Ectodermal cell (in vitro differentiated cells): Measurements from ENCODE around the gene HSPA14.
A peak's percentile ranks its signal among the peaks of the same experiment; 100 is the strongest.

Experiments used
- H3K27ac ChIP-seq: 2 replicates; pipeline ENCODE4 v1.7.0; 2013; ENCODE audit warnings: mild to moderate bottlenecking, low read depth, low read length; ENCODE audit not compliant: insufficient read depth, poor library complexity, severe bottlenecking
- H3K27me3 ChIP-seq: 2 replicates; pipeline ENCODE4 v1.7.0; 2013; ENCODE audit warnings: mild to moderate bottlenecking, low read length; ENCODE audit not compliant: insufficient read depth, control insufficient read depth, poor library complexity, severe bottlenecking
- H3K36me3 ChIP-seq: one replicate; pipeline ENCODE4 v1.7.0; 2013; ENCODE audit warnings: low read length; ENCODE audit not compliant: control insufficient read depth, insufficient read depth
- H3K4me1 ChIP-seq: one replicate; pipeline ENCODE4 v1.7.0; 2013; ENCODE audit warnings: low read length; ENCODE audit not compliant: control insufficient read depth, insufficient read depth
- H3K4me3 ChIP-seq: 2 replicates; pipeline ENCODE4 v1.7.0; 2013; ENCODE audit warnings: low read depth, low read length, control low read depth; ENCODE audit not compliant: insufficient read depth
- H3K9me3 ChIP-seq: 2 replicates; pipeline ENCODE4 v1.7.0; 2013; ENCODE audit warnings: mild to moderate bottlenecking, low read length, moderate library complexity; ENCODE audit not compliant: control insufficient read depth
- WGBS, 2 experiments: methylation state at CpG; one replicate each; pipeline ENCODE4 v1.1.7; 2013; ENCODE audit warnings: missing lambda C conversion rate in 2 of 2; 5-methylcytosine and 5-hydroxymethylcytosine counted together

The HSPA14 gene

GRCh38 chr10:14837003-14837756, 926 bp upstream of the HSPA14 start:
- H3K4me3 ChIP-seq, result peak overlapping the region; percentile 93
- no peaks in the 10 kb centered on the region for H3K9me3 ChIP-seq
- H3K27ac ChIP-seq, result peak overlapping the region; percentile 89
- H3K36me3 ChIP-seq, result peaks cover 10% of the 10 kb centered on the region
- WGBS, 2 experiments, result 30 to 33% methylated on average over 14 of the region's 14 CpGs
- peaks cover 10% of the 10 kb centered on the region for H3K4me1 ChIP-seq
- no peaks in the 10 kb centered on the region for H3K27me3 ChIP-seq

- H3K27ac ChIP-seq, result peak overlapping the region; percentile 94
- peaks cover 21% of the 10 kb centered on the region for H3K36me3 ChIP-seq
- H3K27me3 ChIP-seq, result no peaks in the 10 kb centered on the region
- WGBS, 2 experiments, result 0 to 1% methylated on average over 60 of the region's 60 CpGs
- peaks cover 10% of the 10 kb centered on the region for H3K4me1 ChIP-seq
- H3K9me3 ChIP-seq, result no peaks in the 10 kb centered on the region
- H3K4me3 ChIP-seq, result peak overlapping the region; percentile 93
Observed at GRCh38 chr10:14838582-14839304, 637 bp downstream of the HSPA14 start.

- Histone ChIP-seq H3K36me3 (peaks cover 21% of the 10 kb centered on the region), H3K9me3 (no peaks in the 10 kb centered on the region), H3K4me1 (peaks cover 10% of the 10 kb centered on the region), H3K4me3 (peak overlapping the region; percentile 93), H3K27me3 (no peaks in the 10 kb centered on the region), H3K27ac (no peak overlapping the region)
- 24% methylated on average over 14 of the region's 14 CpGs for WGBS, 2 experiments
Observed at GRCh38 chr10:14839305-14839695, 1.2 kb downstream of the HSPA14 start.

- H3K4me1 ChIP-seq, result peaks cover 10% of the 10 kb centered on the region
- peaks cover 21% of the 10 kb centered on the region for H3K36me3 ChIP-seq
- WGBS, 2 experiments, result 97 to 100% methylated on average over 2 of the region's 2 CpGs
- H3K27me3 ChIP-seq, result no peaks in the 10 kb centered on the region
- no peak overlapping the region for H3K27ac ChIP-seq
- H3K9me3 ChIP-seq, result no peaks in the 10 kb centered on the region
- no peak overlapping the region for H3K4me3 ChIP-seq
Observed at GRCh38 chr10:14840178-14840577, 2.1 kb downstream of the HSPA14 start.

GRCh38 chr10:14843327-14843988, 5.4 kb downstream of the HSPA14 start:
- H3K27me3 ChIP-seq, result no peaks in the 10 kb centered on the region
- WGBS, 2 experiments, result 94% methylated on average over 15 of the region's 15 CpGs
- no peak overlapping the region for H3K4me3 ChIP-seq
- no peaks in the 10 kb centered on the region for H3K9me3 ChIP-seq
- no peak overlapping the region for H3K27ac ChIP-seq
- no peaks in the 10 kb centered on the region for H3K4me1 ChIP-seq
- peaks cover 21% of the 10 kb centered on the region for H3K36me3 ChIP-seq

- no peaks in the 10 kb centered on the region for H3K27me3 ChIP-seq
- H3K4me1 ChIP-seq, result no peaks in the 10 kb centered on the region
- H3K27ac ChIP-seq, result no peak overlapping the region
- WGBS, 2 experiments, result 100% methylated on average over 1 of the region's 2 CpGs; no CpG with 5 or more reads in 1 of the 2 experiments
- H3K9me3 ChIP-seq, result no peaks in the 10 kb centered on the region
- no peak overlapping the region for H3K4me3 ChIP-seq
- H3K36me3 ChIP-seq, result peaks cover 21% of the 10 kb centered on the region
Observed at GRCh38 chr10:14844948-14845347, 6.8 kb downstream of the HSPA14 start.

- no peak overlapping the region for H3K4me3 ChIP-seq
- no peaks in the 10 kb centered on the region for H3K9me3 ChIP-seq
- H3K36me3 ChIP-seq, result peaks cover 3% of the 10 kb centered on the region
- no peaks in the 10 kb centered on the region for H3K27me3 ChIP-seq
- 95 to 97% methylated on average over 3 of the region's 3 CpGs for WGBS, 2 experiments
- no peak overlapping the region for H3K27ac ChIP-seq
- H3K4me1 ChIP-seq, result no peaks in the 10 kb centered on the region
Observed at GRCh38 chr10:14852236-14852635, 14.1 kb downstream of the HSPA14 start.

GRCh38 chr10:14855453-14855852, 17.3 kb downstream of the HSPA14 start:
- no peaks in the 10 kb centered on the region for H3K9me3 ChIP-seq
- H3K36me3 ChIP-seq, result peaks cover 6% of the 10 kb centered on the region
- H3K4me3 ChIP-seq, result no peak overlapping the region
- 78 to 92% methylated on average over 1 of the region's 1 CpG for WGBS, 2 experiments
- H3K27ac ChIP-seq, result no peak overlapping the region
- no peaks in the 10 kb centered on the region for H3K4me1 ChIP-seq
- no peaks in the 10 kb centered on the region for H3K27me3 ChIP-seq

- Histone ChIP-seq H3K4me1 (no peaks in the 10 kb centered on the region), H3K27me3 (no peaks in the 10 kb centered on the region), H3K4me3 (no peak overlapping the region), H3K36me3 (peaks cover 10% of the 10 kb centered on the region), H3K27ac (no peak overlapping the region), H3K9me3 (no peaks in the 10 kb centered on the region)
- WGBS, 2 experiments, result 84 to 100% methylated on average over 4 of the region's 6 CpGs
Observed at GRCh38 chr10:14858338-14858960, 20.3 kb downstream of the HSPA14 start.

GRCh38 chr10:14859043-14859442, 20.9 kb downstream of the HSPA14 start:
- no peak overlapping the region for H3K4me3 ChIP-seq
- H3K9me3 ChIP-seq, result no peaks in the 10 kb centered on the region
- no peak overlapping the region for H3K27ac ChIP-seq
- H3K36me3 ChIP-seq, result peaks cover 10% of the 10 kb centered on the region
- H3K27me3 ChIP-seq, result no peaks in the 10 kb centered on the region
- H3K4me1 ChIP-seq, result no peaks in the 10 kb centered on the region
- 88 to 91% methylated on average over 5 of the region's 5 CpGs for WGBS, 2 experiments
